Measurements from ENCODE around the gene MYO5B. TPM values are rescaled to one million over a fixed set of nuclear protein-coding genes. Genes with fewer than 3 reads are reported as not detected.

MYO5B gene
- total RNA-seq, 1 experiment from 2014 or later: 32.1 TPM

DNA sequence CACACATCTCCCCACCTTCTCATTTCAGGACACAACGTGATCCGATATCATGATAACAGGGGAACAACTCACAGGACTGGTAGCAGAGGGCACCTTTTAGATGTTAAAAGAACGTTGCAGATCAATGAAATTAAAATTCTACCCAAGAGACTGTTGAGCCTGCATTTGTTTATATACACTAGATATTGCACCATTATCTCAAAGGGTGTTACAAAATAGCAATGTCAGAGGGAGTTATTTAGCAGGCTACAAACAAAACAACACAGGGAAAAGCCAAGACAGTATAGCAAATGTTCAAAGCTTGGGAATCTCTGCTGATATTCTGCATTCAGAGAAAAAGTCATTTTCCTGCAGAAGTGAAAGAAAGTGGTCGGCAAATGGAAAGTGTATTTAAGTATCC is 139.5 kb downstream of the MYO5B start:
- H3K4me1 ChIP-seq (ENCODE audit: control insufficient read depth in 1 of 2, insufficient read depth in 2 of 2, low read length in 2 of 2): no peaks in the 10 kb centered on the region
- H3K9me2 ChIP-seq (ENCODE audit: insufficient read depth): no peaks in the 10 kb centered on the region
- no peak overlapping the region for H3K4me3 ChIP-seq (replicated peaks in 1 of 2; ENCODE audit: low read depth in 1 of 2, low read length in 2 of 2)
- no peak for DNase-seq (ENCODE audit: low read depth, low spot score)
- H3K9ac ChIP-seq (ENCODE audit: low read length): no peak overlapping the region
- no peaks in the 10 kb centered on the region for H3K27me3 ChIP-seq (ENCODE audit: insufficient read depth, low read length)
- no peaks in the 10 kb centered on the region for H3K79me2 ChIP-seq (ENCODE audit: insufficient read depth, low read length)
- POLR2A ChIA-PET: interaction anchor here (0.6 kb wide), 1 partner anchor 528 kb away, joined by 4 read pairs; no protein-coding TSS in a partner anchor
- H4K20me1 ChIP-seq (ENCODE audit: insufficient read depth): no peaks in the 10 kb centered on the region
- RAD21 ChIA-PET (ENCODE audit: low non-redundant PET in 1 of 2, low total read pairs in 2 of 2, uncharacterized antibody in 2 of 2, unreplicated experiment in 2 of 2): interaction anchor here in 1 of 2 experiments (0.6 kb wide), 1 partner anchor 49 kb away, joined by 3 read pairs; no protein-coding TSS in a partner anchor
- intact Hi-C loops (cut with micrococcal nuclease): no loop called here
- TF ChIP-seq ELF1 (IDR thresholded peaks at IDR 0.05; ENCODE audit: borderline replicate concordance, low read depth) (no peak), MAX (IDR thresholded peaks at IDR 0.05) (no peak), CEBPB (IDR thresholded peaks at IDR 0.05; ENCODE audit: low read depth) (no peak), TCF7L2 (IDR thresholded peaks at IDR 0.05; ENCODE audit: borderline replicate concordance, extremely low read depth, insufficient read depth, insufficient read length) (no peak), SIN3A (IDR thresholded peaks at IDR 0.05; ENCODE audit: low read depth) (no peak), EZH2phosphoT487 (IDR thresholded peaks at IDR 0.05; ENCODE audit: borderline replicate concordance) (no peak), FOSL1 (IDR thresholded peaks at IDR 0.05; ENCODE audit: low read depth) (no peak), CBX3 (IDR thresholded peaks at IDR 0.05; ENCODE audit: low read depth) (no peak), YY1 (IDR thresholded peaks at IDR 0.05; ENCODE audit: extremely low read depth, insufficient replicate concordance, low read depth, low read length) (no peak), ATF3 (IDR thresholded peaks at IDR 0.05) (no peak), SRF (IDR thresholded peaks at IDR 0.05; ENCODE audit: low read depth) (no peak)
- TF ChIP-seq, protein P1, sequence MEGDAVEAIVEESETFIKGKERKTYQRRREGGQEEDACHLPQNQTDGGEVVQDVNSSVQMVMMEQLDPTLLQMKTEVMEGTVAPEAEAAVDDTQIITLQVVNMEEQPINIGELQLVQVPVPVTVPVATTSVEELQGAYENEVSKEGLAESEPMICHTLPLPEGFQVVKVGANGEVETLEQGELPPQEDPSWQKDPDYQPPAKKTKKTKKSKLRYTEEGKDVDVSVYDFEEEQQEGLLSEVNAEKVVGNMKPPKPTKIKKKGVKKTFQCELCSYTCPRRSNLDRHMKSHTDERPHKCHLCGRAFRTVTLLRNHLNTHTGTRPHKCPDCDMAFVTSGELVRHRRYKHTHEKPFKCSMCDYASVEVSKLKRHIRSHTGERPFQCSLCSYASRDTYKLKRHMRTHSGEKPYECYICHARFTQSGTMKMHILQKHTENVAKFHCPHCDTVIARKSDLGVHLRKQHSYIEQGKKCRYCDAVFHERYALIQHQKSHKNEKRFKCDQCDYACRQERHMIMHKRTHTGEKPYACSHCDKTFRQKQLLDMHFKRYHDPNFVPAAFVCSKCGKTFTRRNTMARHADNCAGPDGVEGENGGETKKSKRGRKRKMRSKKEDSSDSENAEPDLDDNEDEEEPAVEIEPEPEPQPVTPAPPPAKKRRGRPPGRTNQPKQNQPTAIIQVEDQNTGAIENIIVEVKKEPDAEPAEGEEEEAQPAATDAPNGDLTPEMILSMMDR (IDR thresholded peaks at IDR 0.05 in 2 of 3, conservative IDR thresholded peaks at IDR 0.05 in 1 of 3; ENCODE audit: borderline replicate concordance in 1 of 3, insufficient read depth in 1 of 3, low read depth in 2 of 3, low read length in 2 of 3): no peak
- CTCF ChIA-PET: no interaction called here
- no peak overlapping the region for H3K4me2 ChIP-seq (ENCODE audit: low read length)
- H2AFZ ChIP-seq (ENCODE audit: low read depth, low read length, poor library complexity, severe bottlenecking): no peak overlapping the region
- ATAC-seq: no peak
- no peak overlapping the region for H3K27ac ChIP-seq (ENCODE audit: low read depth, low read length)
- no peaks in the 10 kb centered on the region for H3K36me3 ChIP-seq (ENCODE audit: control insufficient read depth in 1 of 2, insufficient read depth in 2 of 2, low read length in 2 of 2)
- no peaks in the 10 kb centered on the region for H3K9me3 ChIP-seq (ENCODE audit: control insufficient read depth in 1 of 2, insufficient read depth in 1 of 2, low read depth in 1 of 2, low read length in 2 of 2)
- no TSS peak for BruUV-seq (replicated peaks)
